GM18511 (cell line): Measurements from ENCODE around the gene KCNJ11.

Experiments
- ATAC-seq: cut with Tn5 transposase; IDR thresholded peaks from one replicate; pipeline ENCODE4 v1.9.1; 2021; ENCODE audit warnings: mild to moderate bottlenecking, moderate library complexity; ENCODE audit not compliant: unreplicated experiment

The KCNJ11 gene

GRCh38 chr11:17369094-17369493 is 19.4 kb downstream of the KCNJ11 start:
- no peak for ATAC-seq

GRCh38 chr11:17368551-17368950 is 19.9 kb downstream of the KCNJ11 start:
- ATAC-seq = no peak

GRCh38 chr11:17366495-17366894 is 22.0 kb downstream of the KCNJ11 start:
- no peak for ATAC-seq

- ATAC-seq = peak; percentile 49
These were observed 33.9 kb downstream of the KCNJ11 start for GRCh38 chr11:17354601-17354991.

GRCh38 chr11:17353821-17354600 is 34.4 kb downstream of the KCNJ11 start:
- ATAC-seq = no peak

- ATAC-seq = peak; percentile 55
These were observed 35.3 kb downstream of the KCNJ11 start for GRCh38 chr11:17352950-17353820.

- peak; percentile 36 for ATAC-seq
These were observed 36.8 kb downstream of the KCNJ11 start, which contains the start of gene NCR3LG1 for GRCh38 chr11:17351510-17352176. Gene NCR3LG1 (plus strand): TSS chr11:17351800. CDS start chr11:17351970, 170 bp downstream.

GRCh38 chr11:17351172-17351509 is 37.3 kb downstream of the KCNJ11 start:
- no peak for ATAC-seq

GRCh38 chr11:17350455-17351171 is 37.8 kb downstream of the KCNJ11 start:
- ATAC-seq = no peak

- no peak for ATAC-seq
These were observed 40.8 kb downstream of the KCNJ11 start for GRCh38 chr11:17347676-17348075.

GRCh38 chr11:17343907-17344306 is 44.6 kb downstream of the KCNJ11 start:
- ATAC-seq = no peak

- no peak for ATAC-seq
These were observed 45.2 kb downstream of the KCNJ11 start for GRCh38 chr11:17343257-17343656.
